ENCODE measurements around the gene EMD. TPM values are rescaled to one million over a fixed set of nuclear protein-coding genes. Genes with fewer than 3 reads are reported as not detected.

Gene EMD
- total and polyA plus RNA-seq, 2 donors from 2014 or later = 79.6 to 102 TPM

DNA sequence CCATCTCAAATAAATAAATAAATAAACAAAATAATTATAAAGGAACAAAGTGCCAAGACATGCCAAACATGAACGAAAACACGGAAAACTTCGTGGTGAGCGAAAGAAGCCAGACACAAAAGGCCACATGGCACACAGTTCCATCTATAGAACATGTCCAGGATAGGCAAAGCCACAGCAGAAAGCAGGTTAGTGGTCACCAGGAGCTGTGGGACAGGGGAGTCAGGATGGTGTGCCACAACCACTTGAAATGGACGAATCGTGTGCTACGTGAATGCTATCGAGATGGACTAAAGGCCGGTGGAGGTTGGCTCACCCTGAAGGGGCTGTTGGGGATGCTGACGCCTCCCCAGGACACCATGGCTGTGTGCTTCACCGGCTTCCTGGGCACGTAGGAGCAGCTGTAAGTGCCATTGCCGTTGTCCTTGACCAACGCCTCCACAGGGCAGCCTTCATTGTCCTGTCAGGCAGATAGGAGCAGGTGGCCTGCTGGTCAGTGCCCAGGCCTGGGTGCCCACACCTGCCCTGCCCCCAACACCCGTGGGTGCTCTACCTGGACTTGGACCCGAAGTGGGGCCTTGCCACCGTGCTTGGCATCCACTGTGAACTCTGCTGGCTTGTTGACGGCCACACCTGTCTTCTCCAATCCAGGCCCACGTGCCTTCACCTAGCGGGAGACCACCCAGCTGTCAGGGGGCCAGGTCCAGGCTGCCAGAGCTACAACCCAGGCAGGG lies 15.2 kb upstream of the EMD start:
- peaks cover 0 to 4% (median 0%) of the 10 kb centered on the region in 3 donors for H3K4me1 ChIP-seq (ENCODE audit: control insufficient read depth in 2 of 3, insufficient read depth in 2 of 3, low read depth in 1 of 3, low read length in 3 of 3)
- no peak overlapping the region for H3K4me3 ChIP-seq (ENCODE audit: low read length in 3 of 3)
- DNase-seq (no peak), FAIRE-seq (no peak)
- no peak overlapping the region for H3K9ac ChIP-seq (ENCODE audit: low read length in 3 of 3)
- H3K9me3 ChIP-seq (ENCODE audit: control insufficient read depth in 2 of 3, insufficient read depth in 1 of 3, low read length in 3 of 3) = no peaks in the 10 kb centered on the region
- TF ChIP-seq CTCF (IDR thresholded peaks at IDR 0.05; ENCODE audit: borderline replicate concordance, extremely low read depth, insufficient read depth) = no peak
- no peak overlapping the region for H3K27ac ChIP-seq (ENCODE audit: low read depth in 2 of 2, low read length in 2 of 2)
- intact Hi-C loops (cut with DNase I) = no loop called here
- no peaks in the 10 kb centered on the region for H3K27me3 ChIP-seq (ENCODE audit: control insufficient read depth, insufficient read depth, low read length)
- peaks cover 2 to 25% (median 7%) of the 10 kb centered on the region in 3 donors for H3K36me3 ChIP-seq (ENCODE audit: control insufficient read depth in 2 of 3, insufficient read depth in 3 of 3, low read length in 3 of 3)

DNA sequence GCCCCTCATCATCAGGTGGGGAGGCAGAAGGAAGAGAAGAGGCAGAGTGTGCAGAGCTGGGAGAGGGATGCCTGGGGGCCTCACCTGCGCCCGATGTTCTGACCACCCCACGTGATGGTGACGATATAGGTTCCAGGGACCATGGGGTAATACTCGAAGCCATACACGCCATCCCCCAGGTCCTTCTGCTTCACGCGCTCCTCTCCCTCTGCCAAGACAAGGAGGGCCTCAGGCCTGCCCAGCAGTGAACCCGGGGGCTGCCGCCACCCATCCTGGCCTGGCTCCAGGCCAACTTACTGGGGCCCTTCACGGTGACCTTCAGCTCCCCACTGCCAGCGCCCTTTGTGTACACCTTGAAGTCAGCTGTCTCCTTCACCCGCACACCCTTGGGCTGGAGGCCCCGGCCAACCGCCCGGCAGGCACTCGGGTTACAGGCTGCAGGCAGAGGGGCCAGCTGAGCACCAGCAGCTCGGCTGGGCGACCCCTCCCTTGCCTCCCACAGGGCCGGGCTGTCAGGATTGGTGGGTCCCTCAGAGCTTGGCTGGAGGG lies 14.0 kb upstream of the EMD start:
- peaks cover 0 to 4% (median 0%) of the 10 kb centered on the region in 3 donors for H3K4me1 ChIP-seq (ENCODE audit: control insufficient read depth in 2 of 3, insufficient read depth in 2 of 3, low read depth in 1 of 3, low read length in 3 of 3)
- no peak for FAIRE-seq
- H3K27ac ChIP-seq (ENCODE audit: low read depth in 2 of 2, low read length in 2 of 2) = no peak overlapping the region
- no peak for TF ChIP-seq CTCF (IDR thresholded peaks at IDR 0.05; ENCODE audit: borderline replicate concordance, extremely low read depth, insufficient read depth)
- no peak for DNase-seq
- no peak overlapping the region for H3K9ac ChIP-seq (ENCODE audit: low read length in 3 of 3)
- H3K36me3 ChIP-seq (ENCODE audit: control insufficient read depth in 2 of 3, insufficient read depth in 3 of 3, low read length in 3 of 3) = peaks cover 2 to 20% (median 3%) of the 10 kb centered on the region in 3 donors
- H3K27me3 ChIP-seq (ENCODE audit: control insufficient read depth, insufficient read depth, low read length) = no peaks in the 10 kb centered on the region
- intact Hi-C loops (cut with DNase I) = no loop called here
- H3K4me3 ChIP-seq (ENCODE audit: low read length in 3 of 3) = no peak overlapping the region
- no peaks in the 10 kb centered on the region for H3K9me3 ChIP-seq (ENCODE audit: control insufficient read depth in 2 of 3, insufficient read depth in 1 of 3, low read length in 3 of 3)

DNA sequence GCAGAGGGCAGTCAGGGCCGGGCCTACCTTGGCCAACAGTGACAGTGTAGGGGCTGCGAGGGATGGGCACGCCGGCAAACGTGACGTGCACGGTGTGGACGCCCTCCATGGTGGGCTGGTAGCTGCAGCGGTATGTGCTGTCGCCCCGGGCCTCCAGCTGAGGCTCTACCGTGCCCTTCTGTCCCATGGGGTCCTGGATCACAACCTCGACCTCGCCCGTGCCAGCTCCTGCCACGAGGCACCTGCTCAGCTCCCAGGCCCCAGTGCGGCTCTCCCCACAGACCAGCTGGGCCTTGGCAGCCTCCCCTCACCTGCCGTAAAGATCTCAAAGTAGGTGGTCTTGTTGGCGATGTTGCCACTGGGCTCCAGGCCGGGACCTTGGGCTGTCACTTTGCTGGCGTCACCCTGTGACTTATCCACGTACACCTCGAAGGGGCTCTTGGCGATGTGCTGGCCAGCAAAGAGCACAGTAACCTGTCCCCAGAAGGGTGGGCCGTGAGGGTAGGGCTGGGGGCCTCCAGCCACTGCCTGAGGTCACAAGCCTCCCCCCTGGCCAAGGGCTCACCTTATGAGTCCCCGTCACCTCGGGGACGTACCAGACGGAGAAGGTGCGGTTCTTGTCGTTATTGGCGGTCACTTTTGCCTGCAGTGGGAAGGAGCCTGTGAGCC lies 13.0 kb upstream of the EMD start:
- no peaks in the 10 kb centered on the region for H3K27me3 ChIP-seq (ENCODE audit: control insufficient read depth, insufficient read depth, low read length)
- H3K27ac ChIP-seq (ENCODE audit: low read depth in 2 of 2, low read length in 2 of 2) = no peak overlapping the region
- H3K9me3 ChIP-seq (ENCODE audit: control insufficient read depth in 2 of 3, insufficient read depth in 1 of 3, low read length in 3 of 3) = no peaks in the 10 kb centered on the region
- no peak for FAIRE-seq
- H3K4me1 ChIP-seq (ENCODE audit: control insufficient read depth in 2 of 3, insufficient read depth in 2 of 3, low read depth in 1 of 3, low read length in 3 of 3) = peaks cover 0 to 4% (median 0%) of the 10 kb centered on the region in 3 donors
- no peak overlapping the region for H3K9ac ChIP-seq (ENCODE audit: low read length in 3 of 3)
- DNase-seq = no peak
- H3K4me3 ChIP-seq (ENCODE audit: low read length in 3 of 3) = no peak overlapping the region
- intact Hi-C loops (cut with DNase I) = no loop called here
- TF ChIP-seq CTCF (IDR thresholded peaks at IDR 0.05; ENCODE audit: borderline replicate concordance, extremely low read depth, insufficient read depth) = no peak
- H3K36me3 ChIP-seq (ENCODE audit: control insufficient read depth in 2 of 3, insufficient read depth in 3 of 3, low read length in 3 of 3) = peaks cover 2 to 20% (median 3%) of the 10 kb centered on the region in 3 donors
